GM12865 (cell line): Measurements from ENCODE around the gene QPCT.
A peak's percentile ranks its signal among the peaks of the same experiment; 100 is the strongest.
"Not testable (repeated sequence)": the region's sequence is repeated elsewhere in the genome, so short reads cannot be mapped to it uniquely, and the experiment has no call there.

Experiments used
- DNase-seq: peaks from one replicate; pipeline ENCODE4 v3.0.0; 2010; ENCODE audit warnings: low read depth
- H3K4me3 ChIP-seq: 2 replicates; pipeline ENCODE4 v1.5.1; 2011; ENCODE audit warnings: mild to moderate bottlenecking, low read depth, low read length, control low read depth
- TF ChIP-seq, protein P1 (sequence below): IDR thresholded peaks from 2 replicates; pipeline ENCODE4 v1.5.1; 2011; ENCODE audit warnings: low read length, control low read depth, low read depth, inconsistent platforms; ENCODE audit not compliant: insufficient read depth; ENCODE audit errors: missing control alignments

The QPCT gene

DNA sequence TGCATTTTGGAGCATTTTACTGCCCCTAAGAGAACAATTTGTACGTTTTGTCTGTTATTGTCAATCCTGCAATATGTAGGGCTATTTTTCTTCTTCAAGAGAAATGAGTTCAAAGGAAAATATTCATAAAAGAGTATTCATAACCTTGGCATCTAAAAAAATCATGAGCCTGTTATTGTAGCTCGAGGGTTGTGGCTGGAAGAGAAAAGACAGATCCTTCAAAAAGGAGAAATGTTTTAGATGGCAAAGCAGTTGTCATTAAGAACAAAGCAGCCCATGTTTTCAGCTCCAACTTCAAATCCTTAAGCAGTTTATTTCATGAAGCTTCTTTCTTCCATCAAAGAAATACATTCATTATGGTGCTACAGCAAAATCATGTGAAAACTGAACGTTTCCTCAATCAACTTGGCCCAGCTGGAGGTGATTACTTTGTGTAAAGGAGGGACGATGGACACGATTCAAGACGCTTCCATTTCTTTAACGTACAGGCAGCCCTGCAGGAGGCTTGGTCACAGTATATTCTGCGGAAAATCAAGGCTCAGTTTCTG, 31.4 kb downstream of the QPCT start:
- H3K4me3 ChIP-seq, result no peak overlapping the region

GRCh38 chr2:37376421-37377186, 32.2 kb downstream of the QPCT start:
- DNase-seq, result peak; percentile 84
- no peak overlapping the region for H3K4me3 ChIP-seq
- TF ChIP-seq, protein P1, sequence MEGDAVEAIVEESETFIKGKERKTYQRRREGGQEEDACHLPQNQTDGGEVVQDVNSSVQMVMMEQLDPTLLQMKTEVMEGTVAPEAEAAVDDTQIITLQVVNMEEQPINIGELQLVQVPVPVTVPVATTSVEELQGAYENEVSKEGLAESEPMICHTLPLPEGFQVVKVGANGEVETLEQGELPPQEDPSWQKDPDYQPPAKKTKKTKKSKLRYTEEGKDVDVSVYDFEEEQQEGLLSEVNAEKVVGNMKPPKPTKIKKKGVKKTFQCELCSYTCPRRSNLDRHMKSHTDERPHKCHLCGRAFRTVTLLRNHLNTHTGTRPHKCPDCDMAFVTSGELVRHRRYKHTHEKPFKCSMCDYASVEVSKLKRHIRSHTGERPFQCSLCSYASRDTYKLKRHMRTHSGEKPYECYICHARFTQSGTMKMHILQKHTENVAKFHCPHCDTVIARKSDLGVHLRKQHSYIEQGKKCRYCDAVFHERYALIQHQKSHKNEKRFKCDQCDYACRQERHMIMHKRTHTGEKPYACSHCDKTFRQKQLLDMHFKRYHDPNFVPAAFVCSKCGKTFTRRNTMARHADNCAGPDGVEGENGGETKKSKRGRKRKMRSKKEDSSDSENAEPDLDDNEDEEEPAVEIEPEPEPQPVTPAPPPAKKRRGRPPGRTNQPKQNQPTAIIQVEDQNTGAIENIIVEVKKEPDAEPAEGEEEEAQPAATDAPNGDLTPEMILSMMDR, result no peak

More for the DNA sequence above, 31.4 kb downstream of the QPCT start:
- TF ChIP-seq, protein P1, result no peak
- DNase-seq, result no peak

- no peak overlapping the region for H3K4me3 ChIP-seq
- DNase-seq, result peak; percentile 57
- TF ChIP-seq, protein P1, result no peak
These were observed 32.7 kb downstream of the QPCT start for GRCh38 chr2:37377187-37377532.

DNA sequence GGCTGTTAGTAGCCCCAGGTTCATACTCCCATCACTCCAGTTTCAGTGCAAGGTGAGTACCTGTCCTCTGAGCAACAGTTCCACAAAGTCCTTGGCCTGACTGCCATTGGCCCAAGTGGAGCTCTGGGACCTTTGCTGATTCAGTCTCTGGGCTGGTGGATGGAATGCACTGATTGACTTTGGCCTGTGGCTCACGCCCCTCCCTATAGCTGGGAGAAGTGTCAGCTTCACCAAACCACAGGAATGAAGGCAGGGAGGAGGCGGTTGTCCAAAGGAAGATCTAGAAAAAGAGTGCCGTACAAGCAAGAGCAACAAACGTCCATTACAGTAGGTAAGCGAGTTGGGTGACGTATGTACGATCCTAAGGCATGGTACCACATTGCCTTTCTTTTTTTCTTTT, 34.0 kb downstream of the QPCT start:
- DNase-seq, result no peak
- no peak overlapping the region for H3K4me3 ChIP-seq
- TF ChIP-seq, protein P1, result no peak

DNA sequence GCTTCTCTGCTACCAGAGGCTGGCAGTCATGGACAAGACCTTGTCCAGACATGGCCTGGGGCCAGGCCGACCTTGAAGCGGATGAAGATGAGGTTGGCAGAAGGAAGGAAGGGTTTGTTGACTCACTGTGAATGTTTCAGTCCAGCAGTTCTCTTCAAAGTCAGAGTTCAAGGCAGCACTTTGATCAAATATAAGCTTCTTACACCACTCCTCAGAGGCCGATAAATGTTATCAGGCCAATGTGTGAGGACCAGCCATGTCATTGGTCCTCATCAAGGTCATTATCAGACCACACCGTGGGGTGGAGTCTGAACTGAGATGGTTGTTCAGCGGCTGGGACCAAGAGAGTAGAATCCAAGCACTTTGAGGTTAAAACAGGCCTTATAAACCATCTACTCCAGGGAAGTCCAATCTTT, 35.5 kb downstream of the QPCT start:
- no peak overlapping the region for H3K4me3 ChIP-seq
- TF ChIP-seq, protein P1, result no peak
- DNase-seq, result no peak

GRCh38 chr2:37380787-37381186, 36.4 kb downstream of the QPCT start:
- DNase-seq, H3K4me3 ChIP-seq: not testable (repeated sequence)

DNA sequence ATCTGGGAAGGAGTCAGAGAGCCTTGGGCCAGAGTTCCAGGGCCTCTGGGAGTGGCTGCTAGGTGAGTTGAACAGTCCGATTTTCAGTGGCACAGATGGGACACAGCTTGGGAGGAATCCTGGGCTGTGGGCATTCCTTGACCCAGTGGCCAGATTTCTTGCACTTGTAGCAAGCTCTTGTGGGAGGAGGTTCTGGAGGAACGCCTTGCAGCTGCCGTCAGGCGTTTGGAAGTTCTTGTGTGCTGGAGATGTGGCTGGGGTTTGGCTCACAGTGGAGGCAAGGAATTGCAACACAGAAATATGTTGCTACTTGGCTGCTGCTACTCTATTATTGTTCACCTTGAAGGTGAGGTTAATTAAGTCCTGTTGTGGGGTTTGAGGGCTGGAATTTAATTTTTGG, 39.8 kb downstream of the QPCT start:
- not testable (repeated sequence) for DNase-seq, H3K4me3 ChIP-seq
